Measurements from ENCODE around the gene ANKLE1. TPM values are rescaled to one million over a fixed set of nuclear protein-coding genes. Genes with fewer than 3 reads are reported as not detected.
A peak's percentile ranks its signal among the peaks of the same experiment; 100 is the strongest.

ANKLE1 gene
- total RNA-seq, 4 donors from 2014 or later: 0.39 to 0.81 TPM; not detected in 2

DNA sequence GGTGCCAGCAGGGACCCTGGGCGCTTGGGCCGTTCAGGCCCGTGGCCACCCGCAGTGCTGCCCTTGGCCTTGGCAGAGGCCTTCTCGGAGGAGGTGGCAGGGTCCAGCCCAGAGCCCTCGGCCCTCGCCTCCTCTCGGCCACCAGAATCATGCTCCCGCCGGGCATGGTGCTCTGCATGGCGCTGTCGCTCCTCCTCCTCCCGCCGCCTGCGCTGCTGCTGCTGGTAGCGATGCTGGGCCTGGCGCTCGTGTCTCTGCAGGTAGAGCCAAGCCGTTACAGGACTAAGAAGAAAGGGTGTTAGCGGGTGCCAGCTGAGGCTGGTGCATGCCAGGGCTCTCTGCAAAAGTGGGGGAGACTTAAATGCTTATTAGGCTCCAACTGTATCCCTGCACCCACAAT, 43.4 kb downstream of the ANKLE1 start:
- no peaks in the 10 kb centered on the region for H3K9me3 ChIP-seq
- no CpG with 5 or more reads among the region's 20 CpGs for WGBS, 2 donors (ENCODE audit: low coverage in 1 of 2)
- peaks cover 0 to 48% of the 10 kb centered on the region in 2 donors for H3K36me3 ChIP-seq
- ATAC-seq: no peak
- H3K27me3 ChIP-seq: peaks cover 15% of the 10 kb centered on the region
- no peak overlapping the region for H3K4me3 ChIP-seq
- H3K4me1 ChIP-seq: peaks cover 0 to 63% (median 10%) of the 10 kb centered on the region in 3 donors
- TF ChIP-seq POLR2A (IDR thresholded peaks at IDR 0.05) (no peak), EP300 (IDR thresholded peaks at IDR 0.05) (no peak), POLR2AphosphoS5 (IDR thresholded peaks at IDR 0.05) (no peak)
- TF ChIP-seq, protein P1, sequence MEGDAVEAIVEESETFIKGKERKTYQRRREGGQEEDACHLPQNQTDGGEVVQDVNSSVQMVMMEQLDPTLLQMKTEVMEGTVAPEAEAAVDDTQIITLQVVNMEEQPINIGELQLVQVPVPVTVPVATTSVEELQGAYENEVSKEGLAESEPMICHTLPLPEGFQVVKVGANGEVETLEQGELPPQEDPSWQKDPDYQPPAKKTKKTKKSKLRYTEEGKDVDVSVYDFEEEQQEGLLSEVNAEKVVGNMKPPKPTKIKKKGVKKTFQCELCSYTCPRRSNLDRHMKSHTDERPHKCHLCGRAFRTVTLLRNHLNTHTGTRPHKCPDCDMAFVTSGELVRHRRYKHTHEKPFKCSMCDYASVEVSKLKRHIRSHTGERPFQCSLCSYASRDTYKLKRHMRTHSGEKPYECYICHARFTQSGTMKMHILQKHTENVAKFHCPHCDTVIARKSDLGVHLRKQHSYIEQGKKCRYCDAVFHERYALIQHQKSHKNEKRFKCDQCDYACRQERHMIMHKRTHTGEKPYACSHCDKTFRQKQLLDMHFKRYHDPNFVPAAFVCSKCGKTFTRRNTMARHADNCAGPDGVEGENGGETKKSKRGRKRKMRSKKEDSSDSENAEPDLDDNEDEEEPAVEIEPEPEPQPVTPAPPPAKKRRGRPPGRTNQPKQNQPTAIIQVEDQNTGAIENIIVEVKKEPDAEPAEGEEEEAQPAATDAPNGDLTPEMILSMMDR (IDR thresholded peaks at IDR 0.05): no peak
- H3K27ac ChIP-seq: no peak overlapping the region

DNA sequence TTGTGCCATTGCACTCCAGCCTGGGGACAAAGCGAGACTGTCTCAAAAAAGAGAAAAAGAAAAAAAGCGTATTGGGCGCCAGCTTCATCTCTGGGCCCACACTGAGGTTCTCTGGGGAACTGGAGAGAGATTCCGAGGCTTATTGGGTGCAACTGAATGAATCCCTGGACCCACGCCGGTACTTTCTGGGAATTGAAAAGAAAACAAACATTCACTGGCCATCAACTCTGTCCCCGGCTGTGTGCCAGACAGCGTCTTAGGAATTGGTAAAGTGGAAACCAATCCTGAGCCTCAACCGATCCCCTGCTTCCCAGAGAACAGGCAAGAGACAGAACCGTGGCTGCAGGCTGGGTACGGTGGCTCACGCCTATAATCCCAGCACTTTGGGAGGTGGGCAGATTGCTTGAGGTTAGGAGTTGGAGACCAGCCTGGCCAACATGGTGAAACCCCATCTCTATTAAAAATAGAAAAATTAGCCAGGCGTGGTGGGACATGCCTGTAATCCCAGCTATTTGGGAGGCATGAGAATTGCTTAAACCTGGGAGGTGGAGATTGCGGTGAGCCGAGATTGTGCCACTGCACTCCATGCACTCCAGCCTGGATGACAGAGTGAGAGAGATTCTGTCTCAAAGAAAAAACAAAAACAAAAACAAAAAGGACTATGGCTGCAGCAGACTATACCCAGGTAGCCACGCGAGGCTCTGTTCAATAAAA, 44.3 kb downstream of the ANKLE1 start:
- WGBS, 2 donors (ENCODE audit: low coverage in 1 of 2): 79 to 80% methylated on average over 8 to 13 of the region's 17 CpGs
- peaks cover 24% of the 10 kb centered on the region for H3K27me3 ChIP-seq
- peak overlapping the region in 1 of 4 donors; percentile 20 for H3K27ac ChIP-seq
- H3K4me1 ChIP-seq: peaks cover 0 to 63% (median 10%) of the 10 kb centered on the region in 3 donors
- H3K9me3 ChIP-seq: no peaks in the 10 kb centered on the region
- H3K36me3 ChIP-seq: peaks cover 0 to 48% of the 10 kb centered on the region in 2 donors
- TF ChIP-seq EP300 (IDR thresholded peaks at IDR 0.05) (no peak), POLR2AphosphoS5 (IDR thresholded peaks at IDR 0.05) (no peak), POLR2A (IDR thresholded peaks at IDR 0.05) (no peak)
- TF ChIP-seq, protein P1 (IDR thresholded peaks at IDR 0.05): no peak
- H3K4me3 ChIP-seq: no peak overlapping the region
- no peak for ATAC-seq

DNA sequence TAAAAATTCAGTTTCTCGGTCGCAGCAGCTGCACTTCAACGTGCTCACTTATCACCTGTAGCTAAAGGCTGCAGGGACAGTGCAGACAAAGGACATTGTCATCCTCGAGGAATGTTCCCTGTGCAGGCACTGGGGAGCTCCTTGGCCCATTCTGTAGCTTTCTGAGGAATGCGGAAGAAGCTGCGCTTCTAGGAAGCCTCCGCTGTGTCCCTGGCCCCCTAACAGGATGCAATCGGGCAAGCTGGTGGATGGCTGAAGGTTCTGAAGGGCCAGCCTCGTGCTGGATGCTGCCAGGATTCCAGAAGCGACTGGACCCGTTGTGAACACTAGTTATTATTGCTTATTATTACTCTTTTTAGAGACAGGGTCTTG, 44.9 kb downstream of the ANKLE1 start:
- Histone ChIP-seq H3K27me3 (peaks cover 30% of the 10 kb centered on the region), H3K9me3 (no peaks in the 10 kb centered on the region), H3K4me1 (peaks cover 0 to 63% (median 10%) of the 10 kb centered on the region in 3 donors), H3K36me3 (peaks cover 0 to 47% of the 10 kb centered on the region in 2 donors), H3K27ac (no peak overlapping the region), H3K4me3 (no peak overlapping the region)
- TF ChIP-seq POLR2A (IDR thresholded peaks at IDR 0.05) (no peak), EP300 (IDR thresholded peaks at IDR 0.05) (no peak)
- ATAC-seq: no peak
- WGBS, 2 donors (ENCODE audit: low coverage in 1 of 2): 60 to 80% methylated on average over 1 to 10 of the region's 11 CpGs

DNA sequence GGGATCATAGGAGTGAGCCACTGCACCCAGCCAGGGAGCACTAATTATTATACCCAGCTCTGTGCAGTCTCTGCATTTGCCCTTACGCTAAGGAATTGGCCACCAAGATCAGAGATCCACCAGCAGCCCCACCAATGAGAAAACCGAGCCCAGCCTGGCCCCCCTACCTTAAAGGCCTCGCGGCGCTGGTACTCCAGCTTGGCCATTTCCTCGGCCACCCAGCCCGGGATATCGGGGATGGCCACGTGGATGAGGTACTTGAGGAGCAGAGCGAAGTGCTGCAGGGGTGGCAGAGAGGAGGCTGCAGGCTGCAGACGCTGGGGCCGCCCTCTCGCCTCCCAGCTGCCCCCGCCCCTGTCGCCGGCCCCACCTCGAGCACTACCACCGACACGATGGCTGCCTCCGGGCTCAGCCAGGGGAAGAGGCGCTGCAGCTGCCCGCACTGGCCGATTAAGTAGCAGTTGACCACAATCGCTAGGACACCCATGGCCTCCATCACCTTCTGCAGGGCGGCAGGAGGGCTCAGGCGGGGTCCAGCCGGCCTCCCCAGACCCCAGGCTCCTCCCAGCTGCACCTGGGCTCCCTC, 45.5 kb downstream of the ANKLE1 start:
- TF ChIP-seq POLR2A (IDR thresholded peaks at IDR 0.05) (no peak), POLR2AphosphoS5 (IDR thresholded peaks at IDR 0.05) (no peak), EP300 (IDR thresholded peaks at IDR 0.05) (no peak)
- TF ChIP-seq, protein P1 (IDR thresholded peaks at IDR 0.05): no peak
- no peak overlapping the region for H3K27ac ChIP-seq
- peaks cover 0 to 63% (median 10%) of the 10 kb centered on the region in 3 donors for H3K4me1 ChIP-seq
- H3K4me3 ChIP-seq: no peak overlapping the region
- WGBS, 2 donors (ENCODE audit: low coverage in 1 of 2): 100% methylated on average over 1 of the region's 27 CpGs; no CpG with 5 or more reads in 1 of the 2 donors
- ATAC-seq: no peak
- peaks cover 0 to 41% of the 10 kb centered on the region in 2 donors for H3K36me3 ChIP-seq
- no peaks in the 10 kb centered on the region for H3K9me3 ChIP-seq
- H3K27me3 ChIP-seq: peaks cover 30% of the 10 kb centered on the region

DNA sequence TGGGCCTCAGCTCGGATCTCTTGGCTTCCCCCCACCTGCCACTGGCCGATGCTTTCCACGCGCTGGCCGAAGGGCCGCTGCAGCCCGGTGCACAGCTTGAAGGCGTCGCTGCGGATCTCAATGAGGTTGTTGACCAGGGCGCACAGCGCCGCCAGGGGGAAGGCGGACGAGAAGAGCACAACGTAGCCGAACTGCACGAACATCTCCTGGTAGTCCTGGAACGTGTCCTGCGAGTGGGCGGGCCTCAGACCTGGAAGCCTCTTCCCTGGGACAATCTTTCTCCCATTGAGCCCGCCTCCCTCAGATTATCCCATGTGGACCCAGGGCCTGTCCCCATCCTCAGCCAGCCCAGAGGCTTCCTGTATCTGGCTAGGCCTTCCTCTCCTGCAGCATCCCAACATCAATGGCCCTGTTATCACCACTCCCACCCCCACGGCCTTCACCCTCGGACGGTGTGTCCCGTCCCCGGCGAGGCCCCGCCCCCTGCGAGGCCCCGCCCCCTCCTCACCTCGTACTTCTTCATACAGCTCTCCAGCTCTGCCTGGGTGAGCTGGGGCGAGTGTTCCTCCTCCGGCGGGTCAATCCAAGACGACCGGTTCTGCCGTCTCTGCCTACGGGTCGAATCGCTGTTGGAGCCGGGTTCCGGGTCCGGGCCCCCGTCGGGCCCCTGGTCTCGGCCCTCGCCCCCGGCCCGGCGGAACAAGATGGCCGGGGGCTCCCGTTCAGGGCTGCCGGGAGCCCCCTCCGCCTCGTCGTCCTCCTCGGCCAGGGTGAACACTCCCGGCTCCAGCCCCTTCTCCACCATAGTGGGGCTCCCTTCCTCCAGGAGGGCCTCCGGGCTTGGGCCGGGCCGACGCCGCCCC, 46.2 kb downstream of the ANKLE1 start:
- 37% methylated on average over 3 of the region's 64 CpGs; no CpG with 5 or more reads in 1 of the 2 donors for WGBS, 2 donors (ENCODE audit: low coverage in 1 of 2)
- Histone ChIP-seq H3K9me3 (no peaks in the 10 kb centered on the region), H3K4me3 (peak overlapping the region; percentile 3 to 46), H3K4me1 (peaks cover 0 to 57% (median 10%) of the 10 kb centered on the region in 3 donors), H3K36me3 (peaks cover 0 to 34% of the 10 kb centered on the region in 2 donors), H3K27me3 (peaks cover 30% of the 10 kb centered on the region), H3K27ac (peak overlapping the region in 3 of 4 donors; percentile 12 to 53 (median 27))
- peak; percentile 67 for ATAC-seq
- TF ChIP-seq, protein P1 (IDR thresholded peaks at IDR 0.05): peak in 3 of 4 experiments; percentile 23 to 56 (median 47)
- TF ChIP-seq POLR2AphosphoS5 (IDR thresholded peaks at IDR 0.05): no peak
